Cardiac septum (tissue), 1 donor: ENCODE data around the gene ABCD3. TPM values are rescaled to one million over a fixed set of nuclear protein-coding genes. Genes with fewer than 3 reads are reported as not detected.

Source experiments
- DNase-seq: peaks from one replicate; pipeline ENCODE4 v3.0.0-alpha.2; 2020; ENCODE audit warnings: low spot score
- intact Hi-C: fragments of 100-400 bp; cut with DNase I; formaldehyde crosslinking; loops from one replicate; pipeline ENCODE4 v1.14.0; 2022
- total RNA-seq: library from RNA; stranded (reverse); fragmentation: NEBNext Ultra II Directional; extraction: Animal tissue kit (Norgen Biotek cat#: 25700); gene quantifications from one replicate; pipeline ENCODE4 v1.2.1, GENCODE V29; 2021
- donor health status: DM: no; HTN: no; CAD: no.

Gene ABCD3
- total RNA-seq, 1 donor from 2014 or later = 49.4 TPM

DNA sequence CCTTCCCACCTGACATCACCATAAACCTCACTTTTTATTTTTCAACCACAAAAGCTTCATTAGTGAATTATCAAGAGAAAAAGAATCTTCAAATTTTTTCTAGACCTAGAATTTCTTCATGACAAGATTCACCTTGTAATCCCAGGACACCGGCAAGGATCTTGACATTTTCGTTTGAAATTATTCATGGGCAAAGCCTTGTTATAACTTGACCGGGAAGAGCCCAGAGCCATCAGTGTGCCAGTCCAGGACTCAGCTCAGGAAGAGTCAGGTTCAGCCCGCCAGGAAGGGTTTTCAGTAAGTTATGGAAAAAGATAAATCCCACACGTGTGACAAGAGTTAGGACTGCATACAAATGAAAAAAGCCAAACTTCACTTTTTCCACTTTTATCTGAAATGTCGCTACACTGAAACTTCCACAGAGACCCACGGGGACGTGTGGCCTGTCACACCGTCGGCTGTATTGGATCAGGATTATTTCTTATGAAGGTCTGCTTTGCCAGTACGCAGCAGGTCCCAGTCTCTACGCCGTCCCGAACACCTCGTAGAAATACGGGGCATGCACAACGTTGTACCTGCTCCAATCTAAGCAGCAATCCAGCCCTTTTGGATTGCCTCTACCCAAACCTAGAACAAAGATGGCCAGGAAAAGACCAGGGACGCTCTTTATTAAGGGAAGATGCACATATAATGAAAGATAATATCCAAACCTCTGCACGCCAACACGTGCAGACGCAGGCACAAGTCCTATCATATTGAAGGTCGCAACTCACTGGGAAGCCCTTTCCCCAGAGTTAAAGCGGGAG lies 122.5 kb downstream of the ABCD3 start:
- intact Hi-C loops = loop anchor here (5.0 kb wide), 2 partner anchors 117 to 197 kb away; no protein-coding TSS in a partner anchor
- DNase-seq = no peak

DNA sequence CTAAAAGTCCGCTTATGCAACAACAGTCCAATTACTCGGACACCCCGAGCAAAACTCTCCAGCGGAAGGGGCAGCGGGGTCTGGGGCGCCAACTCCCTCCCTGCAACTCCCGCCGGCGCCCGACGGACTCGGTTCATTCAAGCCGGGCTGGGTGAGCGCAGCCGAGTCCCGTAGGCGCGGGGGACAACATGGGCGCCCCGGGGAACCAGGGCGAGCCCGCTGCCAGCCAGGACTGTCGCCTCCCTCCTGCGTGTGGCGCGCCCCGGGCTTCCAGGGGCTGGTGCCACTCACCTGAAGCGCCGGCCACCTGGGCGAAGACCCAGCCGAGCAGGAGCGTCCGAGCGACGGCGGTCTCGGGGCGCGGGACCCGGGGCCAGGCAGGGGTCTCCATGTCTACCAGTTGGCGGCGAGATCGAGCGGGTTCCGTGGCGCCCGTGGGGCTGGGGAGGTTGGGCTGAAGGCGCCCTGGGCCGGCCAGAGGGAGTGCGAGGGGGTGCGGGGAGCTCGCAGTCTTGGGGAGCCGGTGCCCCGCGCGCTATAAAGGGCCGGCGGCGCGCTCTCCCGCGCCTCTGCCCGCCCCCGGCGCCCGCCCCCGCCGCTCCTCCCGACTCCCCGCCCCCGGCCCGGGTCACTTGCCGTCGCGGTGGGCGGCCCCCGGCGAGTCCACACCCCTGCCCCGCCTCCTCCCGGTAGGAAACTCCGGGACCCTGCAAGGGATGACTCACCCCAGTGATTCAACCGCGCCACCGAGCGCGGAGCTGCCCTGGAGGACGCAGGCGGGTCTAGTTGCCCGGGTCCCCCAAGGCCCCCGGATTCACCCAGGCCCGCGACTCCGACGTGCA lies 123.3 kb downstream of the ABCD3 start, which contains the start of gene F3:
Gene F3, minus strand, starts transcription at position 514 of the 842 bp plus-strand sequence. Its CDS starts 123 bp downstream, at position 391.
- intact Hi-C loops = loop anchor here (5.0 kb wide), 2 partner anchors 116 to 196 kb away; no protein-coding TSS in a partner anchor
- peak; percentile 94 for DNase-seq

DNA sequence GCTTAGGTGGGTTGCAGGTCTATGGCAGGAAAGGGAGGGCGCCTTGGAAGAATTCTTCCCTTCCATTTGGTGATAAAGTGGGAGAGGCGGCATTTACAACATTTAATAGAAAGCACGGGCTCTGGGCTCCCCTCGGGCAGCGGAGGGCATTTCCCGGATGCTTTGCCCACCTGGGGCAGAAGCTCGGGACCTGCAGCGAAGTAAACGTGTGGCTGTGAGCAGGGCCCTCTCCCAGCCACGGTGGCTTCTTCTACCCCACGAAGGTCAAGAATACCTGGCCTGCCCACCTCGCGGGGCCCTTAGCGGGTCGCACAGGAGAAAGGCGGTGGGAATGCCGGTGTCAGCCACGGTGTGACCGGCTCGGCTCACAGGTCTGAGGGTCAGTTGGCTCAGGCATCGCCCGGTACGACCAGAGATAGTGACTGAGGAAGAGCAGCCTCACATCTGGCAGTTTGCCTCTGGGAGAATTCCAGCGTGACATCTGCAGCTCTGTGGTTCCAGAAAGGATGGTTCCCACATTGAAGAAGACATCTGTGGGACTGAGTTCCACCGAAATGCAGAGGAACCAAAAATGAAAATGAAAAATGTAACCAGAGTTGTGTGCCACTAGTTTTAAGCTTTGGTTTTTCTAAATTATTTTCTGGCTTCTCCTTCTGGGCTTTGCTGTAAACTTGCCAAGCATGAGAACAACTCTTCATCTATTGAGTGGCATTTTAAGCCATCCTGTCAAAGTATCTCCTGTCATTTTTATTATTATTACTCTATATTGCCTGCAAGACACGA lies 124.1 kb downstream of the ABCD3 start:
- intact Hi-C loops = loop anchor here (5.0 kb wide), 2 partner anchors 115 to 195 kb away; no protein-coding TSS in a partner anchor
- DNase-seq = no peak

DNA sequence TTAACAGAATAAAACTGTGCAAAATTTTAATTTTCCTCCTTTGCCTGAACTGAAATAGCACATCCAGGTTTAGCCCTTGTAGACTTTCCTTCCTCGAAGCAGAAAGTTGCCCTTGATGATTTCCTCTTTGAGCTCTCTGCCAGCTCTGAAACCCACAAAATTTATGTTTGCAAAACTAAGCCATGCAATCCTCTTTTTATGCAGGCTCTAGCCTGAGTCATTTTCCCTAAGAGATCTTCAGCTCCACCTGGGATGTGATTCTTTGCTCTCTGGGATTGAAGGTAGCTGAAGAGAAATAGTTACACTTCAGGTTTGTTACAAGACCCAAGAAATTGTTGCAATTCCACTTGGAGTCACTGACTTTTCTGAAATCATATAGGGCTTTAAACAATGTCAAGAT lies 124.8 kb downstream of the ABCD3 start:
- no peak for DNase-seq
- intact Hi-C loops = loop anchor here (5.0 kb wide), 2 partner anchors 114 to 194 kb away; no protein-coding TSS in a partner anchor

DNA sequence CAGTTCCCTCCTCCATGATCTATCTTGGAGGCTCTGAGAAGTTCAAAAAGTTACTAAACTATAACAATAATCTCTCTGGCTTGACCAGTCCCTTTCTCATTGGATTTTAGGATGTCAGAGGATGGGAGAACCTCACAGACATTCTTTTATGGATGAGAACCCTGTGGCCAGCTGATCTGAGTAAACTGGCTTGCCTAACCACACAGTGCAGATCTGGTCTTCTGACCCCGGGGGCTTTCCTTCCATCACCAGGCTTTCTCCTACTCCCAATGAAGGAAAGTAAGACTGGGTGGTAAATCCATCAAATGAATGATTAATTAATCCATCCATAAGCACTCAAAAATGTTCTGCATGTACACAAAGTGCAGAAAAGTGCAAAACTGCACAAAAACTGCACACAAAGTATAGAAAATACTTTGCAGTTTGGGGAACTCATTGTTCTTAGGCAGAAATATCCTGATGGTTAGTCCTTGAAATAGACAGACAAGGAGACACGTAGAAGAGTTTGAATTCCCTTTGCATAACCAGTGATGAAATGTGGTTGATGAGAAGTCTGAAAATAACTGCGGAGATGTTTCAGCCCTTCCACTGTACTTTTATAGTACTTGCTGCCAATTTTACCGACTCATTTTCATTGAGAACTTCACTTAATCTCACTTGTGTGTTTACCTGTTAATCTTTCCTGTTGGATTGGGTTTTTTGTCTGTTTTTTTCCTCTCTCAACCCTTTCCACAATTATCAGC lies 125.9 kb downstream of the ABCD3 start:
- intact Hi-C loops = loop anchor here (5.0 kb wide), 2 partner anchors 113 to 193 kb away; no protein-coding TSS in a partner anchor
- no peak for DNase-seq

DNA sequence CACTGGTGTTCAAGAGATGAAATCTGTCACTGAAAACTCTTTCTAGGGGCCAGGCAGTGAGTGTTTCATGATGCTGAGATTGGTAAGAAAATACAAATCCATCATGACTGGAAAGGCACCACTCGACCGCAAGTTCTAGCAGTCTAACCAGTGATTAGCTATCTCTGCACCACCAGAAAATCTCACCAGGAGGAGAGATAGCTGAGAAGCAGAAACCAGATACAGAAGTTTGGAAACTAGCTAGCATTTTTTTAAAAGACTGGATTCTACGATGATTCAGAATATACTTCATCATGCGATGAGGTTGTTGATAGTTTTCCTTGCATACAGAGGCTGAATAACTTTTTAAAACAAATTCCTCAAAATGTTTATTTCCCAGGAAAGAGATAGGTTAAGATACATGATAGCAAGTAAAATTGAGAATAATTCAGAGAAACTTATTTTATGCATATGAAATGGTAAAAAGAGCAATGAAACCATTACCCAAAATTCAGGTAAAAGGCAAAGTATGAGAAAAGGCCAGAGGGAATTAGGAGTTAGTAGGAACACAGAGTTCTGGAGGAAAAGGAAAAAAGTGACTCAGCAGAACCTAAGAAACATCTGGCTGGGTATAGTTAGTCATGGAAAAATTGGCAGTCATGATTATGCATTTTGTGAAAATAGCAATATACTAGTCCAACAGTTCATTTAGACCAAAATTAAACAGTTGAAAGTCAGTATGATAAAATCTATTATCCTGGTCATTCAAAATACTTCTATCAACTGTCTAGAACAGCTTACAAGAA lies 126.7 kb downstream of the ABCD3 start:
- DNase-seq = no peak
- intact Hi-C loops = loop anchor here (5.0 kb wide), 2 partner anchors 112 to 192 kb away; no protein-coding TSS in a partner anchor

DNA sequence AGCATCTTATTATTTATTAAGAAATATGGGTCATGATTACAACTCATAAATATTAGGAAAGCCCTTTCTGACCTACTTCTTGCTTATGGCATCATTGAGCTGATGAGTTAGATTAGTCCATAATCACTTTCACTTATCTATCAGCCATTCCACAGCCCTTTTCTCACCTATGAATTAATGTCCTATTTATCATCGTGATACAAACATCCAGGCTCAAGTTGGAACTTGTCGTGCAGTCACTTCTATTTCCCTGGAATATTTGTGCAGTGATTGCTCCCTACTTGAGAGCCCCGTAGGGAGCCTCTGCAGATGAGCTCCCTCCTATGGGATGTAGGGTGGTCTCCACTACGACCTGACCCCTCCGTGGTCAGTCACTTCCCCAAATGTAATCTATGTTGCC lies 131.5 kb downstream of the ABCD3 start:
- intact Hi-C loops = no loop called here
- no peak for DNase-seq

DNA sequence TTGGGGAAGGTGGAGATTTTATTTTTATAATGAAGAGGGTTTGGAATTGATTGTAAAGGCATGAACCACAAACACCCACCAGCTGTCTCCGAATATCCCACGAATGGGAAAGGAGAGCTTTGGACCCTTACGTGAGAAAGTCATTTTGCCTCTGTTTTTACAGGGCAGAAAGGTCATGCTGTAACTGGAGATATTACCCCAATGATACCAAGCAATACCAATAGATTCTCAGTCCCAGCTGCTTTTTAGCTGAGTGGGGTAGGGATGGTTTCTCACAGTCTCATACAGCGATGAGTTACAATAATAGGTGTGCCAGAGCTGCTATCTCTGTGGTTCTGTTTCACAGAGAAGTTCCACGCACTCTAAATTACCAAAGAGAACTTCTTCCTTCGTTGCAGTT lies 132.2 kb downstream of the ABCD3 start:
- DNase-seq = no peak
- intact Hi-C loops = no loop called here

DNA sequence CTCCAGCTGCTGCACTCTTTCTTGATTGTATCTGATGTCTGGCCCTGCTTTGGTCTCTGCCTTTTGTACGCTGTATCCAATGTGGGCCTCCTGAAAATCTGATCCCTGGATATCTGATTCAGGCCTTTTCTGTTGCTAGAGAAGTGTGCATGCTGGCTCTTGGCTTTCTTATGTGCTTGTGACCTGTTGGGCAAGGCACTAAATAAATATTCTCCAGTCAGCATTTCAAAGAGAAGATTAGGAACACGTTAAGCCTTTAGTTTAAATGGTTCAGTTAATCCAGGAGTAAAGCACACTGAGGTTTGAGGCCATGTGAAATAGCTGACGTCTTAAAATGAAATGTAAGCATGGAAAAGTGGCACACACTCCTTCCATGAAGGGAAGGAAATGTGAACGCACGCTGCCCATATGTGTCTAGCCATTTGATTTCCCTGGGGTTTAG lies 132.6 kb downstream of the ABCD3 start:
- DNase-seq = no peak
- intact Hi-C loops = no loop called here

DNA sequence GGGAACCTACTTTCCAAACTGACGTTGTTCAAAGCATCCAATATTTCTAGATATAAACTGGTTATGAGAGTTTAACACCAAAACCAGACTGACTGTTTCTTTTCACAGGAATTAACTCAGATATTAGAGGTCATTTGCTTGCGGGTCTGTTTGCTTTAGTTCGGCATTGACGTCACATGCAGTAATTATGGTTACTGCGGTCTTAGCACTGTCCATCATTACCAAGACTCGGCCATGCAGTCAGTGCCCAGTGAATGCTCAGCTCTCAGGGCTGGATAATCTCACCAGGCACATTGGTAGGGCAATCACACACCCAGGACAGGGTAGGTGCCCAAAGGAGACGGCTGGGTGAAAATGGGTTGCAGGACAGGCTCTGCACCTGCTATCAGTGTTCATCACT lies 133.3 kb downstream of the ABCD3 start:
- intact Hi-C loops = no loop called here
- no peak for DNase-seq

DNA sequence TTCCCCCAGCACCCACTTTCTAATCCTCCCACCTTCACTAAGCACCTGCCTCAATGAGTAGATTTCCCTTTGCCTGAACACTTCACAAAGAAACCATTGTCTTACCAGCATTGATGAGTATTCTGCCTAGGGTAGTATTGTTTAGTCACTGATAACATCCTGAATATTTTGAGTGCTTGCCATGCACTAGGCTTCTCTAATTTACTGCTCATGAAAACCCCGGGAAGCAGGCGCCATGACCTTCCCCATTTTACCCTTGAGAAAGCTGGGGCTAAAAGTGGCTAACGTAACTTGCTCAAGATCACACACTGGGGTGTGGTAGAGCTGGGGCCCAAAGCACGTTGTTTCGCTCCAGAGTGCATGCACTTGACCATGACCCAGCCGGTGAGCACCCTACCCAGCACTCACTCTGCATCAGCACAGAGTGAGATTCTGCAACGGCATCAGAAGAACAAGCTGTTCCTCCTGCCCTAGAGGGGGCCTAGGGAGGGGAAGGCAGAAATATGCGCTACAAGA lies 133.9 kb downstream of the ABCD3 start:
- DNase-seq = no peak

DNA sequence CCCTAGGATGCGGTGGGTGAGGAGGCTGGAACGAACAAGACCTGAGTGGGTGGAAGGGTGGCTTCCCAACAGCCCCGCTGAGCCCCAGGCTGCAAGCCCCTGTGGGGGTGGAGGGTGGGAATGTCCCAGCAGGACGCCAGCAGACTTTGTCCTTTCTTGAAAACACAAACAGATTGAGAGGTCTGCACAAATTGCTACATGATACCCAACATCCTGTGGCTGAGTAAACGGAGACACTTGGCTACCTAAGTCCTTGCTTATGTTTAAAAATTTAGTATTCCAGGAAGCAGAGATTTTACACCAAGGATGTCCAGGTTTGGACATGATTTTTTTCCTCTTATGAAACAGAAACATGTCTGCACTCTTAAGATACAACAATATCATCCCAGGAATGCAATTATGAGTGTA lies 135.1 kb downstream of the ABCD3 start:
- DNase-seq = no peak
- intact Hi-C loops = no loop called here

More for the DNA sequence above, 133.9 kb downstream of the ABCD3 start:
- intact Hi-C loops = no loop called here

DNA sequence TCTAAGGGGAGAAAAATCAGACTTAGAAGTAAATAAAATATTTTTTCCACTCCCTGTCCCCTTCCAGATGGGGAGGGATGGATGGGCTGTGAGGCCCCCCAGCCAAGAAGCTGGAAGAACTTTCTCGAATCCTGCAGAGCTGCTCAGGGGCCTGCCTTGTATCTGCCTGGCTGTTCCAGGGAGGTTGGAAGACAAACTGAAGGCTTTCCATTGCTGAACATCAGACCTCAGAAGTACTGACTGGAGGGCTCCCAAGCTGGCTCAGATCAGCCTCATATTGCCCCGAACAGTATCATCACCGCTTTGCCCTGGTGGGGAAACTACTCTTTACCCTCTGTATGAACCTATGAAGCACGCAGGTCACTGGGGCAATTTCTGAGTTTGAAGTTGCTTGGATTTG lies 135.7 kb downstream of the ABCD3 start:
- intact Hi-C loops = no loop called here
- DNase-seq = no peak

DNA sequence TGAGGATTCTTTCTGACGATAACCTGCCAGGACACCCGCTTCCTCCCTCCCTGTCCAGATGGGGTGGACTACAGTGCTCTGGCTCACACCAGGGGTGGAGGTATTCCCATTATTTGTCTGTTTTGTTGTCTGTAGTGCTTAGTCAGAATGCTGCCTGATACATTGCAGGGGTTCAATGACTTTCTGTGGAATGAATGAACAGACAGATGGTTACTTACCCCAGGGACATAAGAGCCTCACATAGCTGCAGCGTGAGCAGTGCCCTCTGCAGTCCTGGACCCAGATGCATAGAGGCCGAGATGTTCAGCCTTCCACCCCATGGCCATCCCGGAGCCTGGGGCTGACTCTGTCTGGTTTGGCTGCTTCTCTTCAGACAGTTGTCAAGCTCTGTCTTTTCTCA lies 136.4 kb downstream of the ABCD3 start:
- DNase-seq = no peak
- intact Hi-C loops = no loop called here

DNA sequence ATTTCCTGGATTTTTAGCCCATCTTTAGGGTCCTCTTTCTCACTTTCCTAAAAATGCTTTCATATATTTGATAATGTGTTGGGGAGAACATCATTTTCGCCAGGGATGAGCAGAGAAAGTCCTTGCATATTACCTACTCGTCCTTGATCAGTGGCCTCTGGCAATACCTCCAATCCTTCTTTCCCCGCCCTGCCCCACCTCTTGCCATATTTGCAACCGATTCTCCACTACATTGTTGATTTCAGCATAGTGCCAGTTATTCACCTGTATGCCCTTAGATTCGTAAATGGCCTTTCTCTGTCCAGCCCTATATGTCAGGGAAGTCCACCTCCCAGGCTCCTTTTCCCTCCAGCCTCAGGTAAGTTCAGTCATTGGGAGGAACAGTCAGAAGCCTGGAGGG lies 136.9 kb downstream of the ABCD3 start:
- no peak for DNase-seq
- intact Hi-C loops = no loop called here

DNA sequence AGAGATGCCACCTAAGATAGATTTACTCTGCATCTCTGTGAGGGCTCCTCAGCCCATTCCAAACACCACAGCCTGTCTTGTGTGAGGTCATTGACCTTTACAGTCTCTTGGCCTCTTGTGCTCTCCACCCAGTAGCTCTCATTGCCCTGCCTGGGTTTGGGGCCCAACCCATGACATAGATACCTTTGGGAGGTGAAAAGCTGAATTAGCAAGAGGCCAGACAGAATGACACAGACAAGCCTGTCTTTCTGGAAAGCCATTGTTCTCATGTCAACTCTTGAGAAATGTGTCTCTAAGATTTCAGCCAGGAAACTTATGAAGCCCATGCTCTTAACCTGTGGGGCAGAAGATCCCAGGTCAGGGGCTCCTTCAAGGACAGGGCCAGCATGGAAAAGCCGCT lies 141.7 kb downstream of the ABCD3 start:
- intact Hi-C loops = no loop called here
- no peak for DNase-seq

DNA sequence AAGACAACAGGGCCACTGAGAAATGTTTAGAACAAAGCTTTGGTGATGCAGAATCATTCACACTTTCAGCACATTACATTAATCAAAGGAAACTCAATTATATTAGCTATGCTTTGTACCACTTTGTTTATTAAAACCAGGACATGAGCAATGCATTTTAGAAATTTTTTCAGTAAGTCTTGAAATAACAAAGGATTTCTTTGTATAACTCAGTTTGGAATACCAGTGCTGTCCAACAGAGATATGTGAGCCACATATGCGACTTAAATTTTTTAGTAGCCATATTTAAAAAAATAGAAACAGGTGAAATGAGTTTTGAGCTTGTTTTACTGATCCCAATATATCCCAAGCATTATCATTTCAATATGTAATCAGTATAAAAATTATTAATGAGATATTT lies 142.1 kb downstream of the ABCD3 start:
- no peak for DNase-seq
- intact Hi-C loops = no loop called here
